ENCODE results near the gene NEUROD1. TPM values are rescaled to one million over a fixed set of nuclear protein-coding genes. Genes with fewer than 3 reads are reported as not detected.
A peak's percentile ranks its signal among the peaks of the same experiment; 100 is the strongest.

The NEUROD1 gene
- total and polyA plus RNA-seq, 4 donors = 0.39 to 5.4 (median 1.8) TPM

- H3K36me3 ChIP-seq (ENCODE audit: control insufficient read depth, insufficient read depth, low read length) = no peaks in the 10 kb centered on the region
- no peak overlapping the region for H3K4me3 ChIP-seq (ENCODE audit: low read depth, low read length)
- no peaks in the 10 kb centered on the region for H3K4me1 ChIP-seq (ENCODE audit: control insufficient read depth, insufficient read depth, low read length)
- no peak for DNase-seq (ENCODE audit: low read depth in 4 of 6, low spot score in 6 of 6)
- H3K27ac ChIP-seq (ENCODE audit: low read depth, low read length) = no peak overlapping the region
- H3K27me3 ChIP-seq (ENCODE audit: control insufficient read depth, insufficient read depth, low read length) = peaks cover 28% of the 10 kb centered on the region
- H3K9me3 ChIP-seq (ENCODE audit: control insufficient read depth, insufficient read depth, low read length) = no peaks in the 10 kb centered on the region
Observed at GRCh38 chr2:181672255-181673008, 7.9 kb downstream of the NEUROD1 start.

- Histone ChIP-seq H3K27ac (ENCODE audit: low read depth, low read length) (no peak overlapping the region), H3K27me3 (ENCODE audit: control insufficient read depth, insufficient read depth, low read length) (peaks cover 22% of the 10 kb centered on the region), H3K9me3 (ENCODE audit: control insufficient read depth, insufficient read depth, low read length) (peaks cover 3% of the 10 kb centered on the region), H3K4me1 (ENCODE audit: control insufficient read depth, insufficient read depth, low read length) (no peaks in the 10 kb centered on the region), H3K36me3 (ENCODE audit: control insufficient read depth, insufficient read depth, low read length) (no peaks in the 10 kb centered on the region), H3K4me3 (ENCODE audit: low read depth, low read length) (no peak overlapping the region)
- no peak for DNase-seq (ENCODE audit: low read depth in 4 of 6, low spot score in 6 of 6)
- no CpG with 5 or more reads among the region's 1 CpG for WGBS (ENCODE audit: insufficient coverage)
Observed at GRCh38 chr2:181670632-181671031, 9.7 kb downstream of the NEUROD1 start.

- Histone ChIP-seq H3K4me1 (ENCODE audit: control insufficient read depth, insufficient read depth, low read length) (no peaks in the 10 kb centered on the region), H3K27ac (ENCODE audit: low read depth, low read length) (no peak overlapping the region), H3K27me3 (ENCODE audit: control insufficient read depth, insufficient read depth, low read length) (peaks cover 10% of the 10 kb centered on the region), H3K36me3 (ENCODE audit: control insufficient read depth, insufficient read depth, low read length) (no peaks in the 10 kb centered on the region), H3K4me3 (ENCODE audit: low read depth, low read length) (no peak overlapping the region), H3K9me3 (ENCODE audit: control insufficient read depth, insufficient read depth, low read length) (peaks cover 3% of the 10 kb centered on the region)
- no CpG with 5 or more reads among the region's 1 CpG for WGBS (ENCODE audit: insufficient coverage)
- DNase-seq (ENCODE audit: low read depth in 4 of 6, low spot score in 6 of 6) = no peak
Observed at GRCh38 chr2:181667234-181667633, 13.1 kb downstream of the NEUROD1 start.

GRCh38 chr2:181662287-181662686 is 18.0 kb downstream of the NEUROD1 start:
- Histone ChIP-seq H3K4me1 (ENCODE audit: control insufficient read depth, insufficient read depth, low read length) (peaks cover under 1% of the 10 kb centered on the region), H3K27me3 (ENCODE audit: control insufficient read depth, insufficient read depth, low read length) (peaks cover 13% of the 10 kb centered on the region), H3K36me3 (ENCODE audit: control insufficient read depth, insufficient read depth, low read length) (no peaks in the 10 kb centered on the region), H3K27ac (ENCODE audit: low read depth, low read length) (no peak overlapping the region), H3K4me3 (ENCODE audit: low read depth, low read length) (no peak overlapping the region), H3K9me3 (ENCODE audit: control insufficient read depth, insufficient read depth, low read length) (peaks cover 3% of the 10 kb centered on the region)
- DNase-seq (ENCODE audit: low read depth in 4 of 6, low spot score in 6 of 6) = no peak
- WGBS (ENCODE audit: insufficient coverage) = no CpG with 5 or more reads among the region's 2 CpGs

- Histone ChIP-seq H3K9me3 (ENCODE audit: control insufficient read depth, insufficient read depth, low read length) (no peaks in the 10 kb centered on the region), H3K4me3 (ENCODE audit: low read depth, low read length) (no peak overlapping the region), H3K36me3 (ENCODE audit: control insufficient read depth, insufficient read depth, low read length) (no peaks in the 10 kb centered on the region), H3K27me3 (ENCODE audit: control insufficient read depth, insufficient read depth, low read length) (peaks cover 29% of the 10 kb centered on the region), H3K4me1 (ENCODE audit: control insufficient read depth, insufficient read depth, low read length) (peaks cover 12% of the 10 kb centered on the region), H3K27ac (ENCODE audit: low read depth, low read length) (no peak overlapping the region)
- WGBS (ENCODE audit: insufficient coverage) = no CpG with 5 or more reads among the region's 3 CpGs
- no peak for DNase-seq (ENCODE audit: low read depth in 4 of 6, low spot score in 6 of 6)
Observed at GRCh38 chr2:181660181-181660580, 20.1 kb downstream of the NEUROD1 start.

GRCh38 chr2:181658444-181658843 is 21.9 kb downstream of the NEUROD1 start:
- Histone ChIP-seq H3K36me3 (ENCODE audit: control insufficient read depth, insufficient read depth, low read length) (no peaks in the 10 kb centered on the region), H3K27me3 (ENCODE audit: control insufficient read depth, insufficient read depth, low read length) (peaks cover 29% of the 10 kb centered on the region), H3K27ac (ENCODE audit: low read depth, low read length) (no peak overlapping the region), H3K9me3 (ENCODE audit: control insufficient read depth, insufficient read depth, low read length) (no peaks in the 10 kb centered on the region), H3K4me3 (ENCODE audit: low read depth, low read length) (no peak overlapping the region), H3K4me1 (ENCODE audit: control insufficient read depth, insufficient read depth, low read length) (peaks cover 12% of the 10 kb centered on the region)
- peak in 2 of 6 donors; percentile 16 to 64 for DNase-seq (ENCODE audit: low read depth in 4 of 6, low spot score in 6 of 6)
- WGBS (ENCODE audit: insufficient coverage) = 35% methylated on average over 4 of the region's 4 CpGs

GRCh38 chr2:181657379-181657778 is 22.9 kb downstream of the NEUROD1 start:
- DNase-seq (ENCODE audit: low read depth in 4 of 6, low spot score in 6 of 6) = no peak

GRCh38 chr2:181656450-181657291 is 23.6 kb downstream of the NEUROD1 start, which contains the start of gene CERKL:
Gene CERKL, minus strand, starts transcription at chr2:181657105. Its CDS starts 99 bp downstream, at chr2:181657006.
- H3K4me3 ChIP-seq (ENCODE audit: low read depth, low read length) = peak within 1 kb of the TSS; percentile 49
- no peaks in the 10 kb centered on the region for H3K9me3 ChIP-seq (ENCODE audit: control insufficient read depth, insufficient read depth, low read length)
- peaks cover 29% of the 10 kb centered on the region for H3K27me3 ChIP-seq (ENCODE audit: control insufficient read depth, insufficient read depth, low read length)
- DNase-seq (ENCODE audit: low read depth in 4 of 6, low spot score in 6 of 6) = peak in 2 of 6 donors; percentile 51 to 71
- H3K36me3 ChIP-seq (ENCODE audit: control insufficient read depth, insufficient read depth, low read length) = no peaks in the 10 kb centered on the region
- WGBS (ENCODE audit: insufficient coverage) = under 1% methylated on average over 67 of the region's 70 CpGs
- peaks cover 12% of the 10 kb centered on the region for H3K4me1 ChIP-seq (ENCODE audit: control insufficient read depth, insufficient read depth, low read length)
- H3K27ac ChIP-seq (ENCODE audit: low read depth, low read length) = no peak within 1 kb of the TSS

More at GRCh38 chr2:181657379-181657778, 22.9 kb downstream of the NEUROD1 start:
- Histone ChIP-seq H3K36me3 (ENCODE audit: control insufficient read depth, insufficient read depth, low read length) (no peaks in the 10 kb centered on the region), H3K27me3 (ENCODE audit: control insufficient read depth, insufficient read depth, low read length) (peaks cover 29% of the 10 kb centered on the region), H3K4me3 (ENCODE audit: low read depth, low read length) (peak overlapping the region; percentile 49), H3K27ac (ENCODE audit: low read depth, low read length) (no peak overlapping the region), H3K4me1 (ENCODE audit: control insufficient read depth, insufficient read depth, low read length) (peaks cover 12% of the 10 kb centered on the region), H3K9me3 (ENCODE audit: control insufficient read depth, insufficient read depth, low read length) (no peaks in the 10 kb centered on the region)
- no CpG with 5 or more reads among the region's 4 CpGs for WGBS (ENCODE audit: insufficient coverage)

- WGBS (ENCODE audit: insufficient coverage) = no CpG with 5 or more reads among the region's 7 CpGs
Observed at GRCh38 chr2:181655519-181655918, 24.8 kb downstream of the NEUROD1 start.

More at GRCh38 chr2:181655519-181655918, 24.8 kb downstream of the NEUROD1 start:
- peaks cover 12% of the 10 kb centered on the region for H3K4me1 ChIP-seq (ENCODE audit: control insufficient read depth, insufficient read depth, low read length)
- H3K27me3 ChIP-seq (ENCODE audit: control insufficient read depth, insufficient read depth, low read length) = peaks cover 29% of the 10 kb centered on the region
- H3K36me3 ChIP-seq (ENCODE audit: control insufficient read depth, insufficient read depth, low read length) = no peaks in the 10 kb centered on the region
- no peak overlapping the region for H3K27ac ChIP-seq (ENCODE audit: low read depth, low read length)
- H3K9me3 ChIP-seq (ENCODE audit: control insufficient read depth, insufficient read depth, low read length) = no peaks in the 10 kb centered on the region
- no peak for DNase-seq (ENCODE audit: low read depth in 4 of 6, low spot score in 6 of 6)
- H3K4me3 ChIP-seq (ENCODE audit: low read depth, low read length) = peak overlapping the region; percentile 4

Data from spinal cord (tissue), 10 donors.